GM12878 (cell line): ENCODE measurements around the gene IL1RAP. TPM values are rescaled to one million over a fixed set of nuclear protein-coding genes. Genes with fewer than 3 reads are reported as not detected.

Experiments used
- ATAC-seq: fragments of 200-7000 bp; cut with Tn5 transposase; 3 replicates; pipeline ENCODE4 v1.9.1; 2020; ENCODE audit warnings: mild to moderate bottlenecking, moderate library complexity
- BruUV-seq: library from RNA; stranded (reverse); fragments of 400-500 nt; replicated peaks from 2 replicates; lab custom pipeline; 2021; lab: Mats Ljungman, UMichigan
- CTCF ChIA-PET: fragments of 300-600 bp; sonication (Branson Sonifier 250); formaldehyde crosslinking; extraction: SDS; loops from one replicate; lab custom pipeline; 2021; ENCODE audit warnings: inconsistent platforms; lab: Yijun Ruan, JAX
- POLR2A ChIA-PET: fragments of 350-600 bp; formaldehyde crosslinking; extraction: SDS; loops from one replicate; lab custom pipeline; 2021; ENCODE audit warnings: inconsistent platforms; lab: Charles Lee
- RAD21 ChIA-PET: fragments of 300-600 bp; sonication (Branson Sonifier 250); formaldehyde crosslinking; loops from one replicate; lab custom pipeline; 2023; ENCODE audit warnings: antibody characterized with exemption; ENCODE audit not compliant: unreplicated experiment; lab: Charles Lee
- SMC1A ChIA-PET: fragments of 300-600 bp; sonication (Branson Sonifier 250); formaldehyde crosslinking; loops from one replicate; lab custom pipeline; 2023; ENCODE audit not compliant: unreplicated experiment, uncharacterized antibody; lab: Charles Lee
- DNase-seq: peaks from one replicate; pipeline ENCODE4 v3.0.0-alpha.2; 2011; ENCODE audit warnings: low read depth, low spot score
- FAIRE-seq: peaks from 3 replicates; lab custom pipeline; 2011; peaks lifted over from hg19 to GRCh38; lab: Jason Lieb, UNC
- H2AFZ ChIP-seq: 2 replicates; pipeline ENCODE4 v1.6.0; 2011; ENCODE audit warnings: low read depth, low read length, control low read depth; ENCODE audit not compliant: control insufficient read depth
- H3K27ac ChIP-seq: 2 replicates; pipeline ENCODE4 v1.5.1; 2011; ENCODE audit warnings: control low read depth; ENCODE audit not compliant: control insufficient read depth, insufficient read depth
- H3K27me3 ChIP-seq, 2 experiments: replicated peaks in 1 of 2; 2 replicates each; pipeline versions ENCODE4 v1.6.0 to v1.6.1; 2011; ENCODE audit warnings: low read length in 1 of 2; ENCODE audit not compliant: control insufficient read depth in 2 of 2, insufficient read depth in 2 of 2
- H3K36me3 ChIP-seq, 2 experiments: 2 replicates each; pipeline ENCODE4 v1.5.1; 2011; ENCODE audit warnings: low read length in 1 of 2; ENCODE audit not compliant: control insufficient read depth in 2 of 2, insufficient read depth in 2 of 2
- H3K4me1 ChIP-seq: 2 replicates; pipeline ENCODE4 v1.6.1; 2011; ENCODE audit warnings: mild to moderate bottlenecking, low read length, moderate library complexity, mixed read lengths; ENCODE audit not compliant: control insufficient read depth, insufficient read depth
- H3K4me2 ChIP-seq: 2 replicates; pipeline ENCODE4 v1.6.0; 2011; ENCODE audit warnings: control low read depth; ENCODE audit not compliant: control insufficient read depth, insufficient read depth
- H3K4me3 ChIP-seq: fragments of 200-600 bp; sonication (generic); 2 replicates; pipeline ENCODE4 v1.5.1; 2016
- H3K79me2 ChIP-seq: 2 replicates; pipeline ENCODE4 v1.6.0; 2011; ENCODE audit warnings: low read length; ENCODE audit not compliant: control insufficient read depth, insufficient read depth
- H3K9ac ChIP-seq: 2 replicates; pipeline ENCODE4 v1.8.0; 2011; ENCODE audit warnings: low read length, control low read depth, mixed read lengths; ENCODE audit not compliant: control insufficient read depth, insufficient read depth
- H3K9me3 ChIP-seq: replicated peaks from 3 replicates; pipeline ENCODE4 v1.5.1; 2011; ENCODE audit warnings: mild to moderate bottlenecking, low read length; ENCODE audit not compliant: control insufficient read depth, insufficient read depth
- H4K20me1 ChIP-seq: 2 replicates; pipeline ENCODE4 v1.6.0; 2011; ENCODE audit not compliant: control insufficient read depth, insufficient read depth
- BCL3 ChIP-seq: IDR thresholded peaks from 2 replicates; pipeline ENCODE4 v1.6.1; 2011; ENCODE audit warnings: borderline replicate concordance, low read depth, mild to moderate bottlenecking, moderate library complexity, low read length; ENCODE audit not compliant: insufficient read depth, poor library complexity, severe bottlenecking
- CBFB ChIP-seq: IDR thresholded peaks from 2 replicates; pipeline ENCODE4 v1.6.1; 2016; ENCODE audit warnings: antibody characterized with exemption, low read depth
- EZH2 ChIP-seq: IDR thresholded peaks from 2 replicates; pipeline ENCODE4 v1.6.1; 2012; ENCODE audit warnings: low read depth, mild to moderate bottlenecking, control low read depth, inconsistent platforms, low read length, borderline replicate concordance; ENCODE audit not compliant: control insufficient read depth
- FOXK2 ChIP-seq: fragments of 450-650 bp; IDR thresholded peaks from 2 replicates; pipeline ENCODE4 v1.6.1; 2017; ENCODE audit warnings: mild to moderate bottlenecking, moderate library complexity
- IKZF2 ChIP-seq, 2 experiments: fragments of 450-650 bp; IDR thresholded peaks; 2 replicates each; pipeline ENCODE4 v1.6.1; 2017; ENCODE audit warnings: mild to moderate bottlenecking in 2 of 2, moderate library complexity in 2 of 2
- MTA3 ChIP-seq: IDR thresholded peaks from 2 replicates; pipeline ENCODE4 v1.6.1; 2012; ENCODE audit warnings: low read length, inconsistent platforms, borderline replicate concordance
- NBN ChIP-seq: fragments of 450-650 bp; IDR thresholded peaks from 2 replicates; pipeline ENCODE4 v1.6.1; 2016
- RFX5 ChIP-seq: IDR thresholded peaks from 2 replicates; pipeline ENCODE4 v1.6.1; 2011; ENCODE audit warnings: low read depth, low read length, improper control_type of control experiment
- SMC3 ChIP-seq: IDR thresholded peaks from 2 replicates; pipeline ENCODE4 v1.6.1; 2011; ENCODE audit warnings: low read length, improper control_type of control experiment, borderline replicate concordance
- USF1 ChIP-seq: IDR thresholded peaks from 2 replicates; pipeline ENCODE4 v1.6.1; 2011; ENCODE audit warnings: borderline replicate concordance, low read depth, mild to moderate bottlenecking, moderate library complexity, mixed read lengths, low read length; ENCODE audit not compliant: insufficient read depth; ENCODE audit errors: extremely low read length
- ZBTB11 ChIP-seq: fragments of 450-650 bp; formaldehyde crosslinking; IDR thresholded peaks from 2 replicates; pipeline ENCODE4 v1.5.0; 2022; ENCODE audit warnings: mild to moderate bottlenecking, missing genetic modification characterization
- ZNF24 ChIP-seq: fragments of 450-650 bp; IDR thresholded peaks from 2 replicates; pipeline ENCODE4 v1.6.1; 2017; ENCODE audit warnings: antibody characterized with exemption, mild to moderate bottlenecking
- ZZZ3 ChIP-seq: IDR thresholded peaks from 2 replicates; pipeline ENCODE4 v1.6.1; 2011; ENCODE audit warnings: low read depth; ENCODE audit not compliant: control insufficient read depth, insufficient read length
- WGBS: methylation state at CpG from one replicate; pipeline ENCODE4 v1.1.6; 2016; ENCODE audit warnings: low lambda C conversion rate; ENCODE audit not compliant: insufficient replicate concordance, insufficient coverage; ENCODE audit errors: missing lambda C conversion rate; 5-methylcytosine and 5-hydroxymethylcytosine counted together
- in situ Hi-C: fragments of 300-500 bp; cut with MboI; formaldehyde crosslinking; loops from 9 replicates; pipeline ENCODE4 v1.14.3; 2018; ENCODE audit warnings: mixed read lengths
- intact Hi-C: fragments of 100-400 bp; cut with micrococcal nuclease; formaldehyde crosslinking; loops from one replicate; pipeline ENCODE4 v1.14.2; 2022; ENCODE audit not compliant: unreplicated experiment
- polyA plus RNA-seq, 11 experiments: library from polyadenylated mRNA; depleted of rRNA in 4 of 11; unstranded in 6 of 11; stranded (reverse) in 5 of 11; fragments of >200 nt; fragmentation: Nextera tagmentation in 4 of 11; fragmentation: Illumina TruSeq in 1 of 11; extraction: Ambion mirVana in 4 of 11; extraction: Trizol in 1 of 11; gene quantifications; 1 replicate in 1 of 11; 2 replicates in 10 of 11; pipeline versions ENCODE4 v1.2.1 to v1.2.3, GENCODE V29; 2011 to 2016; ENCODE audit warnings: inconsistent platforms in 2 of 11, missing spikeins in 2 of 11, low read depth in 1 of 11
- total RNA-seq, 4 experiments: library from RNA; depleted of rRNA in 3 of 4; stranded (reverse); fragments of >200 nt in 3 of 4; fragmentation: Illumina TruSeq in 1 of 4; extraction: Trizol in 1 of 4; gene quantifications; 2 replicates each; pipeline versions ENCODE4 v1.2.1 to v1.2.3, GENCODE V29; 2013 to 2021
- TF ChIP-seq, protein P1 (sequence below): IDR thresholded peaks from 2 replicates; pipeline ENCODE4 v1.6.1; 2012; ENCODE audit warnings: improper control_type of control experiment, low read depth, low read length; ENCODE audit not compliant: insufficient replicate concordance

The IL1RAP gene
- total and polyA plus RNA-seq, 10 of the 15 experiments (the other 5 are each of a cell fraction or from before 2014, with no cell fraction given), result 0.17 to 1.0 (median 0.44) TPM; not detected in 1

DNA sequence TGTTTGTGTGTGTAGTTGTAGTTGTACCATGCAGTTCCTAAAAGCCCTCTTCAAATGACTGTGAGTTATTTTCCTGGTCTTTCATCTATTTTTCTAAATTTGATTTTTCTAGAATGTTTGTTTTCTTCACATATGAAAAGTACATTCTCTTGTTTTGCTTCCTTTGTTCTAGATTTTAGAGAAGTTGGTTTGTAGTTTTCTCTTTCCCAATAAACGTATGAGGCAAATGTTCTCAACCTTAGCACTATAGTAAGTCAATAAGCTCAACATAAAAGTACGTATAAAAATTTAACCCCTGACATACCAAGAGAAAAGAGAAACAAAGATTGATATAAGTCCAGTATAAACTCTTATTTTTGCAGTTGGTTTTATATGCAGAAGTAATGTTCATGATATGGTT lies 74.7 kb downstream of the IL1RAP start:
- H3K4me1 ChIP-seq, result no peaks in the 10 kb centered on the region
- ChIA-PET POLR2A (no interaction called here), SMC1A (no interaction called here), RAD21 (no interaction called here), CTCF (no interaction called here)
- DNase-seq (no peak), ATAC-seq (no peak), FAIRE-seq (no peak)
- no TSS peak for BruUV-seq
- no peaks in the 10 kb centered on the region for H4K20me1 ChIP-seq
- H3K4me3 ChIP-seq, result no peak overlapping the region
- in situ Hi-C loops (no loop called here), intact Hi-C loops (no loop called here)
- no peaks in the 10 kb centered on the region for H3K9me3 ChIP-seq
- H3K27me3 ChIP-seq, result no peaks in the 10 kb centered on the region
- no peak overlapping the region for H2AFZ ChIP-seq
- no peak overlapping the region for H3K4me2 ChIP-seq
- H3K36me3 ChIP-seq, result no peaks in the 10 kb centered on the region
- no peak overlapping the region for H3K27ac ChIP-seq
- no peak overlapping the region for H3K9ac ChIP-seq
- 31% methylated on average over 2 of the region's 2 CpGs for WGBS
- no peaks in the 10 kb centered on the region for H3K79me2 ChIP-seq
- TF ChIP-seq ZBTB11 (CRISPR knock-in tag) (no peak), MTA3 (no peak), CBFB (no peak), SMC3 (no peak), ZZZ3 (no peak), FOXK2 (no peak), ZNF24 (no peak), EZH2 (no peak), RFX5 (no peak), USF1 (no peak), NBN (no peak), BCL3 (no peak), IKZF2 (IDR thresholded peaks at IDR 0.05) (no peak)
- TF ChIP-seq, protein P1, sequence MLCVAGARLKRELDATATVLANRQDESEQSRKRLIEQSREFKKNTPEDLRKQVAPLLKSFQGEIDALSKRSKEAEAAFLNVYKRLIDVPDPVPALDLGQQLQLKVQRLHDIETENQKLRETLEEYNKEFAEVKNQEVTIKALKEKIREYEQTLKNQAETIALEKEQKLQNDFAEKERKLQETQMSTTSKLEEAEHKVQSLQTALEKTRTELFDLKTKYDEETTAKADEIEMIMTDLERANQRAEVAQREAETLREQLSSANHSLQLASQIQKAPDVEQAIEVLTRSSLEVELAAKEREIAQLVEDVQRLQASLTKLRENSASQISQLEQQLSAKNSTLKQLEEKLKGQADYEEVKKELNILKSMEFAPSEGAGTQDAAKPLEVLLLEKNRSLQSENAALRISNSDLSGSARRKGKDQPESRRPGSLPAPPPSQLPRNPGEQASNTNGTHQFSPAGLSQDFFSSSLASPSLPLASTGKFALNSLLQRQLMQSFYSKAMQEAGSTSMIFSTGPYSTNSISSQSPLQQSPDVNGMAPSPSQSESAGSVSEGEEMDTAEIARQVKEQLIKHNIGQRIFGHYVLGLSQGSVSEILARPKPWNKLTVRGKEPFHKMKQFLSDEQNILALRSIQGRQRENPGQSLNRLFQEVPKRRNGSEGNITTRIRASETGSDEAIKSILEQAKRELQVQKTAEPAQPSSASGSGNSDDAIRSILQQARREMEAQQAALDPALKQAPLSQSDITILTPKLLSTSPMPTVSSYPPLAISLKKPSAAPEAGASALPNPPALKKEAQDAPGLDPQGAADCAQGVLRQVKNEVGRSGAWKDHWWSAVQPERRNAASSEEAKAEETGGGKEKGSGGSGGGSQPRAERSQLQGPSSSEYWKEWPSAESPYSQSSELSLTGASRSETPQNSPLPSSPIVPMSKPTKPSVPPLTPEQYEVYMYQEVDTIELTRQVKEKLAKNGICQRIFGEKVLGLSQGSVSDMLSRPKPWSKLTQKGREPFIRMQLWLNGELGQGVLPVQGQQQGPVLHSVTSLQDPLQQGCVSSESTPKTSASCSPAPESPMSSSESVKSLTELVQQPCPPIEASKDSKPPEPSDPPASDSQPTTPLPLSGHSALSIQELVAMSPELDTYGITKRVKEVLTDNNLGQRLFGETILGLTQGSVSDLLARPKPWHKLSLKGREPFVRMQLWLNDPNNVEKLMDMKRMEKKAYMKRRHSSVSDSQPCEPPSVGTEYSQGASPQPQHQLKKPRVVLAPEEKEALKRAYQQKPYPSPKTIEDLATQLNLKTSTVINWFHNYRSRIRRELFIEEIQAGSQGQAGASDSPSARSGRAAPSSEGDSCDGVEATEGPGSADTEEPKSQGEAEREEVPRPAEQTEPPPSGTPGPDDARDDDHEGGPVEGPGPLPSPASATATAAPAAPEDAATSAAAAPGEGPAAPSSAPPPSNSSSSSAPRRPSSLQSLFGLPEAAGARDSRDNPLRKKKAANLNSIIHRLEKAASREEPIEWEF, result no peak
